ENCODE results near the gene EHD4.

Gene EHD4

DNA sequence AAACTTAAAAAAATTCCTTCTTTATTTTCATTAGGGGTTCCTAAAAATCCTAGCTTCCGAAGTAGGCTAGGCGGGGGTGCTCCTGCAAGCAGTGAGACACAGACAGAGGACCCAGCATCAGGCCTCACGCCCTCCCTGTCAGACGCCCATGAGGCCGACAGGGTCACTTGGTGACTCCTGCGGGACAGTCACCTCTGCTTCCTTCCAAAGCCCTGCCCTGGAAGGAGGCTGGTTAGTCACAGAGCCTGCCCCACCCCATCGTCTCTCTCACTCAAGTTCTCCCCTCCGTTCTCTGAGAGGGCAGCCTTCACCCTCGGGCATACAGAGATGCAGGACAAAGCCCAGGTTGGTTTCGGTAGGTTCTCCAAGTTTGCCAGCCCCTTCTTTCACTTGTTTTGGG, 38.6 kb downstream of the EHD4 start:
- no peak for DNase-seq

DNA sequence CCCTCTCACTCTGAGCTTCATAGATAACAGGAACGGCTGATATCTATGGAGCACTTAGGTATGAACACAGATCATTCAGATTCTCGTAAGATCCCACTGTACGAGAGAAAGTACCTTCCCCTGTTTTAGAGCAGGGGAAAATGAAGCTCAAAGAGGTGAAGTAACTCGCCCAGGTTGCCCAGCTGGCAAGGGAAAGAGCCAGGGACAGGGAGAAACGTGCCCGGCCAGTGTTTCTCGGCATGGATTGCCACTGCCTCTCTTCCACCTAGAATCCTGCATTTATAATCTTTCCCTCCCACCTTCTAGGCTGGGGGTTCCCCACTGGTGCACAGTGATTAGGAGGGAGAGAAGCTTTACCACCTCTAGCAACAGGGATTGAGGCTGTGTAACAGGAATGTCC, 39.0 kb downstream of the EHD4 start:
- DNase-seq, result no peak

DNA sequence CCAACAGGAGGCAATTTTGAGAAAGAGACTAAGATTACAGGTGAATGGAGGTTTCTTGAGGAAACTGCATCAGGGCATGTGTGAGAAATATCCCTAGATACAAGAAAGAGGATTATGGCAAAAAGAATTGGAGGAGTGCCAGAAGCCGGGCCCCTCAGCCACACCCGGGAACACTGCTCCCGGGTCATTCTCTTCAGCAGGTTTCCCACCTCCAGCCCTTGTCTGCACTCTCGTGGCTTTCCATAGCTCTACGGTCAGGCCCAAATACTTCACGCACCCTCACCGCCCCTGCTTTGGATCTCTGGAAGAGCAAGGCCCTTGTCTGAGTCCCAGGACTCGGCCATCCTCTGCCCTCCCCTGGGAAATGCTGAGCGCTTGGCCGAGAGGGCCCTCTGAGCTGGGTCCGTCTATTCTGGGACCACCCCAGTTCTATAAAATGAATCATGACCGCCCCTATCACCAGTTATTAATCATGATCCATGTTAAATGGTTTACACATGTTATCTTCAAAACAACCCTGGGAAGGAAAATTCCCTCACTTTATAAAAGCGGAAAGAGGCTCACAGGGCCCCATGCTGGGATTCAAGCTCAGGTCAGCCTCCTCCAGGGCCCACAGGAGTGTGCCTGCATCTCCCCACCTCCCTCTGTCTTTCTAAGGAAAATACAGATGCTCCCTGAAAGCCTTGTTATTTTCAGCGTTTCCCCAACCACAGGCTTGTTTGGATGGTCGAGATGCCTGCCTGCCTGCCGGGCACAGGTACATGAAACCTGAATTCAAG, 39.7 kb downstream of the EHD4 start:
- DNase-seq, result no peak

GRCh38 chr15:41932101-41932500, 40.3 kb downstream of the EHD4 start:
- no peak for DNase-seq

- no peak for DNase-seq
These were observed 41.5 kb downstream of the EHD4 start for GRCh38 chr15:41930867-41931222.

GRCh38 chr15:41930221-41930866, 42.0 kb downstream of the EHD4 start:
- peak in 1 of 2 donors; percentile 14 for DNase-seq

GRCh38 chr15:41928637-41929620, 43.4 kb downstream of the EHD4 start:
- peak in 1 of 2 donors; percentile 7 for DNase-seq

GRCh38 chr15:41928100-41928499, 44.3 kb downstream of the EHD4 start:
- no peak for DNase-seq

DNA sequence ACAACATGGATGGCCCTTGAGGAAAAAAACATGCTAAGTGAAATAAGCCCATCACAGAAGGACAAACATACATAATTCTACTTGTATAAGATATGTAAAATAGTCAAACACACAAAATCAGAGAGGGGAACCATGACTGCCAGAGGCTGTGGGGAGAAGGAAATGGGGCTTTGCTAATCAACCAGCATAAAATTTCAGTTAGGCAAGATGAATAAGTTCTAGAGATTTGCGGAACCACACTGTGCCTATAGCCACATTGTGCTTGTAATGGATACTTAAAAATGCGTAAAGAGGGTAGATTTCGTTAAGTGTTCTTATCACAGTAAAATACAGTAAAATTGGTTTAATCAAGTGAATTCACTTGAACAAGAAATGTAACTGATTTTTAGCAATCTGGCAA, 44.8 kb downstream of the EHD4 start:
- DNase-seq, result no peak

DNA sequence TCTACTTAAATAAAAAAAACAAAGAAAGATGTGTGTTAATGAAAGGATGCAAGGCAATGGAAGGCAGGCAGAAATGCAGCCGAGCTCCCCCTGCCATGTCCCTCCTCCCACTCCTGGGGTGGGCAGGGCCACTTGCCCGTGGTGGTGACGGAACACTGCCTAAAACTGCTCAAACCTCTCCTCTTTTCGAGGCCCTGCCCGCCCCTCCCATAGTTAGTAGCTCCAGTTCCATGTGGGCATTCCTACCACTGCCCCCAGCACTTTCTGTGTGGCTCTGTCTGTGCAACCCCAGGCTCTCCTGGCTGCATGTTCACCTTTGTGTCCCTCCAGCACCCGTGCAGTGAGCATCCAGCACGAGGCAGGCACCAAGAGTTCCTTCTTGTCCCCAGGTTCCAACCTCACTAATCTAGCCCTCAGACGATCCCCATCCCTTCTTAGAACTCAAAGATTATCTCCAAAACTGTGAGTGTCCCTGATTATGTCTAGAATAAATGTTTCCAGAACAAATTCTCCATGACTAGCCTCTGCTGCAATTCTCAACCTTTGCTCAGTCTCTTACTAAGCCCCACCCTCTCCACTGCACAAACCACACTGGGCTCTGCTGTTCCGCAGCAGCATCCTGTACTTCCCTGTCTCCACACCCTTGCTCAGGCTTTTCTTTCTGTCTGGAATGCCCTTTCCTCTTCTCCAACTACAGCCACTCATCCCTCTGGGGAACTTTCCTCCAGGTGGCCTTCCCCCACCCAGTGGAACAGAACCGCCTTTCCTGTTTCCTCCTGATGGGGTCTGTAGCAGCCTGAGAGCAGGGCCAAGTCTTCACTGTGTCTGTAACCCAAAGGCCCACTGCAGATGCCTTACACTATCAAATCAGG, 45.9 kb downstream of the EHD4 start:
- DNase-seq, result no peak

- no peak for DNase-seq
These were observed 47.2 kb downstream of the EHD4 start for GRCh38 chr15:41925086-41925608.

DNA sequence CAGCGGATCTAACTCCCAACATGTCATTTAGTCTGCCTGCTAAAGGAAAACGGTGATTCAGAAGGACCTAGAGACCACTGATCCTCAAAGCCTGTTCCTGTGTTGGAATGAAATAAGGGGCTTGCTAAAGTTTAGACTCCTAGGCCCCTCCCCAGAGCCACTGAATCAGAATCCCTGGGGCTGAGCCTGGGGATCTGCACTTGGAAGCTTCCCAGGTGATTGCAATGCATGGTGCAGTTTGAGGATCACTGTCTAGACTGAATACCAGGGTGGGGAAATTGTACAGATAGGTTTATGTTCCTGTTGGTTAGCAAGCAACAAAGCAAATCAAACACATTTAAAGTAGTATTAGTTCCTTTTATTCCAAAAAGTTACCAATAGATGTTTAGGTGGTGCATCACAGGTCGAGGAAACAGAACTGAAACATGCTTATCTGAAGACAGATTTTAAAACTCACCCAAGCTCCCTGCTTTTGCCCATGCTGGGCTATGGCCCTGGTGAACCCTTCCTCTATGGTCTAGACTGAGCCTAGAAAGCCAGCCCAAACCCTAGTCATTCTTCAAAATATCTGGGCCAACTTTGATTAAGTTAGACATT, 48.9 kb downstream of the EHD4 start:
- DNase-seq, result no peak

- DNase-seq, result no peak
These were observed 50.0 kb downstream of the EHD4 start for GRCh38 chr15:41922353-41922752.

GRCh38 chr15:41921639-41922038, 50.7 kb downstream of the EHD4 start:
- no peak for DNase-seq

GRCh38 chr15:41921167-41921566, 51.2 kb downstream of the EHD4 start:
- no peak for DNase-seq

- DNase-seq, result no peak
These were observed 52.3 kb downstream of the EHD4 start for GRCh38 chr15:41919954-41920538.

- DNase-seq, result no peak
These were observed 53.0 kb downstream of the EHD4 start for GRCh38 chr15:41919201-41919820.

DNA sequence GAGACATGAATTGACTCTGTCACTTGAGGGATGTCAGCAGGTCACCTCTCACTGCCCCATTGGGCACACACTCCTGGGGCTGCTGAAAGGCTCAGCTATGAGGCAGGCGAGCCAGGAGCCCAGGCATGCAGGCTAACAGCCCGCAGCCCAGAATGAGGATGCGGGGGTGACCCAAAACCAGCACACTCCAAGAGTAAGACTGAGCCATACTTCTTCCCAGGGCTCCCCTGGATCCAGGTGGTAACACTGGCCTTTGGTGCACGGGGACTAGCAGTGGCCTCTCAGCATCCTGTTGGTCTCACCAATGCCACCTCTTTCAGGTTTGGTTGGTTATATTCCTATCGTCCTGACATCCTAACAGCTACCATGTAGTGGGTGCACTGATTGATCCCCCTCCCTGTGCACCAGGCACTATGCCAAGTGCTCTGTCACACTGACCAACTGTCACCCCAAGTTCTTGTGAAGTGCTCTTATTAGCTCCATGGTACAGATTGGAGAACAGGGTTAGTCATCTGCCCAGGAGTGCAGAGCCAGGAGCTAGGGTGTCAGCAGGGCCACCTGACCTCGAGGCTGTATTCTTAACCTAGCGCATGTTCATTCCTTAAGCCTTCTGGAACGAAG, 53.7 kb downstream of the EHD4 start:
- DNase-seq, result no peak

DNA sequence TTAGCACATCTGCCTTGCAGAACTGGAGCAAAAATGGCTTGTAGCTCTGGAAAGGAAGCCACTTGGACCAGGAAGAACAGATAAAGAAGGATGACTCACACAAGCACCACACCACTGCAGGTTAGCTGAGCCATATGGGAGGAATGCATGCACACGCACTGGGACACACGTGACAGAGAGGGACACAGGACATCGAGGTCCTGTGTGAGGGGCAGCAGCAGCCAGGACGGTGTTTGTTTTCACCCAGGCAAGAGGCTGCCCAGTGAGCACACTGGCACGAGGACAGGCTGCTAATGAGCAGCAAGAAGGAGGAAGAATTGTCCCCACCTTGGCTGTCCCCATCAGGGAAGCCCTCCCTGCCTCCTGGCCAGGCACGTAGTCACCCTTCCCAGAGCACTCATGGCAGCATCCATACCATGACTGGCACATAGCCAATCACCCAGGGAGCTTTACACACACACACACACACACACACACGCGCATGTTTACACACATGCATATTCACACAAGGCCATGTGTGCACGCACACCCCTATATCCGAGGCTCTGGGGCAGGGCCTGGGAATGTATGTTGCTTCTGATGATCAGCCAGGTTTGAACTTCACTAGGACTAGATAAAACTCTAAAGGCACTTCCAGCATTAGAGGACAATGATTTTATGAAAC, 54.5 kb downstream of the EHD4 start:
- no peak for DNase-seq

Data from hippocampal formation (tissue), 2 donors.